GM12873 (cell line): Measurements from ENCODE around the gene TMEM135.

ENCODE experiments used
- CTCF ChIP-seq: IDR thresholded peaks from 2 replicates; pipeline ENCODE4 v1.5.1; 2012; ENCODE audit warnings: low read depth, mild to moderate bottlenecking, moderate library complexity, low read length, control low read depth; ENCODE audit not compliant: insufficient read depth; ENCODE audit errors: missing control alignments

TMEM135 gene

GRCh38 chr11:87012673-87013072 lies 25.1 kb upstream of the TMEM135 start:
- no peak for TF ChIP-seq CTCF

- no peak for TF ChIP-seq CTCF
Measured at GRCh38 chr11:87013912-87014825, 23.6 kb upstream of the TMEM135 start.

- no peak for TF ChIP-seq CTCF
Measured at GRCh38 chr11:87015645-87016044, 22.1 kb upstream of the TMEM135 start.

- TF ChIP-seq CTCF, result no peak
Measured at GRCh38 chr11:87019613-87020271, 18.0 kb upstream of the TMEM135 start.

- TF ChIP-seq CTCF, result no peak
Measured at GRCh38 chr11:87020336-87020735, 17.4 kb upstream of the TMEM135 start.

- no peak for TF ChIP-seq CTCF
Measured at GRCh38 chr11:87020764-87021365, 16.9 kb upstream of the TMEM135 start.

GRCh38 chr11:87022254-87022653 lies 15.5 kb upstream of the TMEM135 start:
- TF ChIP-seq CTCF, result no peak
